ENCODE data around the gene PCDH19. TPM values are rescaled to one million over a fixed set of nuclear protein-coding genes. Genes with fewer than 3 reads are reported as not detected.

PCDH19 gene
- total RNA-seq, 1 donor from 2014 or later: 3.4 TPM

- Mint-ChIP-seq H3K9me3 (peaks cover 21% of the 10 kb centered on the region), H3K36me3 (peaks cover 39% of the 10 kb centered on the region), H3K27me3 (ENCODE audit: insufficient read depth, low read depth) (peaks cover 28% of the 10 kb centered on the region), H3K27ac (no peak overlapping the region), H3K4me1 (peaks cover 47% of the 10 kb centered on the region), H3K4me3 (peak overlapping the region; percentile 77)
- no peak overlapping the region for H3K9ac ChIP-seq
- no peaks in the 10 kb centered on the region for H3K79me2 ChIP-seq (ENCODE audit: low read depth)
- H3K36me3 ChIP-seq: no peaks in the 10 kb centered on the region
- no peak overlapping the region for H3K4me3 ChIP-seq
- H2AFZ ChIP-seq (replicated peaks): no peak overlapping the region
- no peak for DNase-seq (ENCODE audit: low spot score)
- H3K4me2 ChIP-seq: no peak overlapping the region
- no peak for TF ChIP-seq EZH2phosphoT487 (IDR thresholded peaks at IDR 0.05)
- H3K4me1 ChIP-seq: peaks cover 14% of the 10 kb centered on the region
- no peaks in the 10 kb centered on the region for H3K9me3 ChIP-seq (ENCODE audit: low read depth)
- H3F3A ChIP-seq (ENCODE audit: low read depth): peaks cover 8% of the 10 kb centered on the region
- H4K20me1 ChIP-seq (ENCODE audit: low read depth): no peaks in the 10 kb centered on the region
- no peak overlapping the region for H3K27ac ChIP-seq
- peaks cover 72% of the 10 kb centered on the region for H3K27me3 ChIP-seq
Observed at GRCh38 chrX:100405424-100405823, 4.6 kb downstream of the PCDH19 start.

DNA sequence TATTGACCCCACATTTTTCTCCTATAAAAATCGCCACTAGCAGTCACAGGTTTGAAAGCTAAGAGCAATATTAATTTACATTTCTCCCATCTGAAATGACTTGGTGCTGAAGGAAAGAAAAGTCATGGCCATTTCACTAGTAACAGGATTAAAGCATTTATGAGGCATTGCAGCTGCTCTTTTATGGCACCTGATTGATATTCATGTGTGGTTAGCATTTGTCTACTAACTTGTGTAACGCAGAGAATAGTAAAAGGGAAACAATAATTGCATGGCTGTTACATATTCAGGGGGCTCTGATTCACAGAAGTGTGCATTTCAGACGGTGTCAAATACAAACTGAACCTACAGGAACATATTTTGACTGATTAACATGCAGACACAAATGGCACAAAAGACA, 5.2 kb downstream of the PCDH19 start:
- TF ChIP-seq EZH2phosphoT487 (IDR thresholded peaks at IDR 0.05) (no peak), CTCF (IDR thresholded peaks at IDR 0.05) (no peak), EZH2 (IDR thresholded peaks at IDR 0.05) (no peak)
- peaks cover 70% of the 10 kb centered on the region for H3K27me3 ChIP-seq

GRCh38 chrX:100395781-100396180, 14.3 kb downstream of the PCDH19 start:
- Histone ChIP-seq H3K9me3 (ENCODE audit: low read depth) (no peaks in the 10 kb centered on the region), H3K4me1 (peaks cover 8% of the 10 kb centered on the region), H3K9ac (no peak overlapping the region), H3K27ac (peak overlapping the region; percentile 78), H3F3A (ENCODE audit: low read depth) (peaks cover 24% of the 10 kb centered on the region), H3K79me2 (ENCODE audit: low read depth) (no peaks in the 10 kb centered on the region), H2AFZ (replicated peaks) (peak overlapping the region; percentile 26), H3K27me3 (no peaks in the 10 kb centered on the region), H3K4me2 (peak overlapping the region; percentile 64), H3K4me3 (no peak overlapping the region), H3K36me3 (no peaks in the 10 kb centered on the region), H4K20me1 (ENCODE audit: low read depth) (no peaks in the 10 kb centered on the region)
- Mint-ChIP-seq H3K4me1 (peaks cover 36% of the 10 kb centered on the region), H3K27ac (peak overlapping the region; percentile 97), H3K27me3 (ENCODE audit: insufficient read depth, low read depth) (no peaks in the 10 kb centered on the region), H3K36me3 (peaks cover 38% of the 10 kb centered on the region), H3K9me3 (no peaks in the 10 kb centered on the region), H3K4me3 (peak overlapping the region; percentile 73)
- peak; percentile 63 for DNase-seq (ENCODE audit: low spot score)
- TF ChIP-seq EZH2 (IDR thresholded peaks at IDR 0.05) (no peak), CTCF (IDR thresholded peaks at IDR 0.05) (no peak), EZH2phosphoT487 (IDR thresholded peaks at IDR 0.05) (no peak)

More for the DNA sequence above, 5.2 kb downstream of the PCDH19 start:
- no peak overlapping the region for H3K27ac Mint-ChIP-seq
- peaks cover 47% of the 10 kb centered on the region for H3K4me1 Mint-ChIP-seq
- Histone ChIP-seq H3K79me2 (ENCODE audit: low read depth) (no peaks in the 10 kb centered on the region), H3K9ac (no peak overlapping the region), H3K4me3 (no peak overlapping the region), H4K20me1 (ENCODE audit: low read depth) (no peaks in the 10 kb centered on the region), H2AFZ (replicated peaks) (no peak overlapping the region), H3F3A (ENCODE audit: low read depth) (peaks cover 6% of the 10 kb centered on the region), H3K4me1 (peaks cover 14% of the 10 kb centered on the region), H3K9me3 (ENCODE audit: low read depth) (no peaks in the 10 kb centered on the region), H3K27ac (no peak overlapping the region), H3K4me2 (no peak overlapping the region), H3K36me3 (no peaks in the 10 kb centered on the region)
- peaks cover 27% of the 10 kb centered on the region for H3K27me3 Mint-ChIP-seq (ENCODE audit: insufficient read depth, low read depth)
- peaks cover 39% of the 10 kb centered on the region for H3K36me3 Mint-ChIP-seq
- H3K9me3 Mint-ChIP-seq: peaks cover 21% of the 10 kb centered on the region
- no peak for DNase-seq (ENCODE audit: low spot score)
- H3K4me3 Mint-ChIP-seq: peak overlapping the region; percentile 77

DNA sequence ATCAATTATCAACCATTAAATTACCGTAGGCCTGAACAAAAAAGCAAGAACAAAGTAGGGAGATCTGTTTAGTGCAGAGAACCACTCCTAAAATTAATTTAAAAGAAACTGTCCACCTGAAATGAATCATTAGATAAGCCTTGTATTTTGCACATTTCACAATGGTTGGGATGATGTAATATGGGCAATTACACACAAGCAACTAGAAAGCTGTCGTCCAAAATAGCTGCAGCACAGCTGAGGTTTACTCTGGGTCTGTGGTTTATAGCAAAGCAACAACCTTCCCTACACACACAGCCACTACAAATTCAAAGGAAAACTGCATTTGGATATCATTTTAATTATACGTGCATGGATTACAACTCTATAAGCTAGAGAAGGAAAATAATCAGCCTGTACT, 28.5 kb downstream of the PCDH19 start:
- TF ChIP-seq EZH2phosphoT487 (IDR thresholded peaks at IDR 0.05) (no peak), EZH2 (IDR thresholded peaks at IDR 0.05) (no peak), CTCF (IDR thresholded peaks at IDR 0.05) (no peak)
- no peaks in the 10 kb centered on the region for H4K20me1 ChIP-seq (ENCODE audit: low read depth)
- Mint-ChIP-seq H3K4me1 (peaks cover 49% of the 10 kb centered on the region), H3K4me3 (no peak overlapping the region), H3K36me3 (peaks cover 10% of the 10 kb centered on the region), H3K9me3 (no peaks in the 10 kb centered on the region), H3K27ac (peak overlapping the region; percentile 85), H3K27me3 (ENCODE audit: insufficient read depth, low read depth) (no peaks in the 10 kb centered on the region)
- H3K27ac ChIP-seq: no peak overlapping the region
- no peak overlapping the region for H3K9ac ChIP-seq
- H3K36me3 ChIP-seq: no peaks in the 10 kb centered on the region
- H3K4me2 ChIP-seq: no peak overlapping the region
- no peak overlapping the region for H2AFZ ChIP-seq (replicated peaks)
- H3K4me1 ChIP-seq: peaks cover 2% of the 10 kb centered on the region
- no peaks in the 10 kb centered on the region for H3K9me3 ChIP-seq (ENCODE audit: low read depth)
- DNase-seq (ENCODE audit: low spot score): no peak
- no peaks in the 10 kb centered on the region for H3F3A ChIP-seq (ENCODE audit: low read depth)
- H3K4me3 ChIP-seq: no peak overlapping the region
- H3K79me2 ChIP-seq (ENCODE audit: low read depth): no peaks in the 10 kb centered on the region
- H3K27me3 ChIP-seq: no peaks in the 10 kb centered on the region
